Panc1 (cell line): ENCODE results near the gene SMIM5. TPM values are rescaled to one million over a fixed set of nuclear protein-coding genes. Genes with fewer than 3 reads are reported as not detected.

Experiments
- ATAC-seq: fragments of 200-7000 bp; cut with Tn5 transposase; 2 replicates; pipeline ENCODE4 v1.9.1; 2020; ENCODE audit warnings: mild to moderate bottlenecking, moderate library complexity
- BruUV-seq: library from RNA; stranded (reverse); fragments of 400-500 nt; replicated peaks from 2 replicates; lab custom pipeline; 2021; lab: Mats Ljungman, UMichigan
- CTCF ChIA-PET: fragments of 300-600 bp; sonication (Branson Sonifier 250); formaldehyde crosslinking; loops from one replicate; lab custom pipeline; 2022; ENCODE audit warnings: antibody characterized with exemption; lab: Charles Lee
- POLR2A ChIA-PET: fragments of 300-600 bp; sonication (Branson Sonifier 250); formaldehyde crosslinking; loops from one replicate; lab custom pipeline; 2022; ENCODE audit warnings: antibody characterized with exemption; lab: Charles Lee
- DNase-seq: peaks from one replicate; pipeline ENCODE4 v3.0.0-alpha.2; 2010; ENCODE audit warnings: low read depth, low spot score
- H3K27ac ChIP-seq: 2 replicates; pipeline ENCODE4 v1.5.1; 2011; ENCODE audit warnings: mild to moderate bottlenecking, low read length, inconsistent platforms
- H3K27me3 ChIP-seq: fragments of 200-500 bp; sonication (Bioruptor generic); 2 replicates; pipeline ENCODE4 v1.6.0; 2014; ENCODE audit warnings: low read length, inconsistent platforms; ENCODE audit not compliant: control insufficient read depth, insufficient read depth
- H3K36me3 ChIP-seq: fragments of 200-500 bp; sonication (Bioruptor generic); 2 replicates; pipeline ENCODE4 v1.5.1; 2014; ENCODE audit warnings: inconsistent platforms, mild to moderate bottlenecking, low read length, moderate library complexity; ENCODE audit not compliant: control insufficient read depth, insufficient read depth
- H3K4me1 ChIP-seq: 2 replicates; pipeline ENCODE4 v1.5.1; 2011; ENCODE audit warnings: inconsistent platforms, mild to moderate bottlenecking, low read length, moderate library complexity; ENCODE audit not compliant: control insufficient read depth, insufficient read depth
- H3K4me3 ChIP-seq, 2 experiments: 2 replicates each; pipeline ENCODE4 v1.5.1; 2011 to 2012; ENCODE audit warnings: low read depth in 2 of 2, low read length in 2 of 2, mild to moderate bottlenecking in 2 of 2, inconsistent platforms in 1 of 2, moderate library complexity in 1 of 2
- H3K9me3 ChIP-seq: fragments of 200-500 bp; sonication (Bioruptor generic); 2 replicates; pipeline ENCODE4 v1.5.1; 2014; ENCODE audit warnings: low read depth, mild to moderate bottlenecking, inconsistent platforms, low read length, moderate library complexity; ENCODE audit not compliant: control insufficient read depth, insufficient read depth
- POLR2AphosphoS5 ChIP-seq: IDR thresholded peaks from 2 replicates; pipeline ENCODE4 v1.6.1; 2012; ENCODE audit warnings: mild to moderate bottlenecking, low read depth, low read length, moderate library complexity
- SIN3A ChIP-seq: IDR thresholded peaks from 2 replicates; pipeline ENCODE4 v1.6.1; 2012; ENCODE audit warnings: low read depth, mild to moderate bottlenecking, low read length, moderate library complexity, borderline replicate concordance; ENCODE audit not compliant: insufficient read depth
- TCF7L2 ChIP-seq: IDR thresholded peaks from 2 replicates; pipeline ENCODE4 v1.6.1; 2011; ENCODE audit warnings: mild to moderate bottlenecking, low read depth, low read length, inconsistent platforms
- in situ Hi-C: cut with HindIII; loops from 2 replicates; pipeline ENCODE4 v1.10.0; 2016; ENCODE audit warnings: low sequenced_read_pairs, low pct_unique_long_range_greater_than_20kb
- intact Hi-C: fragments of 100-400 bp; cut with micrococcal nuclease; formaldehyde crosslinking; loops from one replicate; pipeline ENCODE4 v1.10.0; 2022; ENCODE audit not compliant: unreplicated experiment
- total RNA-seq: library from RNA; stranded (reverse); gene quantifications from one replicate; pipeline ENCODE4 v1.2.1, GENCODE V29; 2021; ENCODE audit not compliant: unreplicated experiment
- TF ChIP-seq, protein P1 (sequence below), 2 experiments: IDR thresholded peaks; 2 replicates each; pipeline ENCODE4 v1.6.1; 2011 to 2012; ENCODE audit warnings: low read depth in 2 of 2, control low read depth in 1 of 2, low read length in 1 of 2, mild to moderate bottlenecking in 1 of 2, moderate library complexity in 1 of 2; ENCODE audit not compliant: insufficient read depth in 1 of 2
- TF ChIP-seq, protein P2 (sequence below): fragments of 450-650 bp; IDR thresholded peaks from 2 replicates; pipeline ENCODE4 v1.5.1; 2017; ENCODE audit warnings: mild to moderate bottlenecking

SMIM5 gene
- total RNA-seq, 1 experiment from 2014 or later, result 0.10 TPM

DNA sequence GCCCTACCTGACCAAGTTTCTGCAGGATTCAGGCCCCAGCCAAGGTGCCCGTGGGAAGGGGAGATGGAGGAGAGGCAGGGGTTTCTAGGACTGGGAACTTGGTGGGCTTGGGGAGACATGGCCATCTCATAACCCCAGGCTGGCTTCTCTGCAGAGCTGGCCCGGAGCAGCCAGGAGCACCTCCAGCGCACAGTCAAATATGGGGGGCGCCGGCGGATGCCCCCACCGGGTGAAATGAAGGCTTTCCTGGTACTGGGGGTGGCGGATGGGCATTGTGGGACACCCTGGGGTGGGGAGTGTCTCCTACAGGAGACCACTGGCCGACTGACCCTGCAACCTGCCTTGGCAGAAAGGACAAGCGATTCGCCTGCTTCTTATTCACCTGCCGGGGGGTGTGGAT, 9.2 kb upstream of the SMIM5 start:
- BruUV-seq, result no TSS peak

DNA sequence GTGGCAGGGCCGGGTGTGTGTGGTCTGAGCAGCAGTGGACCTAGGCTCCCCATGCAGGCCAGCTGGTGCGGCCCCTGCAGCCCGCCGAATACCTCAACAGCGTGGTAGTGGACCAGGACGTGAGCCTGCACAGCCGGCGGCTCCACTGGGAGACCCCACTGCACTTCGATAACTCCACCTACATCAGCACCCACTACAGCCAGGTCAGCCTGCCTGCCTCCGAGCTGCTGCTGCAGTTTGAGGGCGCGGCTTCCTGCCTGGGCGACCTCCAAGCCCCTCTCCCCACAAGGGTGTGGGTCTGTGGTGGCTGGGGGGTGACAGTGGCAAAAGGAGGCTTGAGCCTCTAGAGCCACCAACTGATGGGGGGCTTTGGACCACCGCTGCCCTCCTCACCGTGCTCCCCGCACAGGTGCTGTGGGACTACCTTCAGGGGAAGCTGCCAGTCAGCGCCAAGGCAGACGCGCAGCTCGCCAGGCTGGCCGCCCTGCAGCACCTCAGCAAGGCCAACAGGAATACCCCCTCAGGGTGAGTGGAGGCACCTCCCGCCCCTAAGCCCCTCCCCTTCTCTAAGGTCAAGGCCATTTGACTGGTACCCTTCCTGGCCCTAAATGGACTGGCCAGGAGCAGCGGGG, 8.4 kb upstream of the SMIM5 start:
- Histone ChIP-seq H3K36me3 (no peaks in the 10 kb centered on the region), H3K4me1 (no peaks in the 10 kb centered on the region), H3K4me3 (no peak overlapping the region), H3K27ac (no peak overlapping the region), H3K27me3 (no peaks in the 10 kb centered on the region), H3K9me3 (no peaks in the 10 kb centered on the region)
- intact Hi-C loops (no loop called here), in situ Hi-C loops (no loop called here)
- ChIA-PET CTCF (interaction anchor here (0.5 to 2.3 kb wide), 3 partner anchors 8 to 113 kb away, joined by 3 to 15 read pairs (median 10); partner anchors contain the start of gene SMIM5), POLR2A (no interaction called here)
- TF ChIP-seq, protein P1, sequence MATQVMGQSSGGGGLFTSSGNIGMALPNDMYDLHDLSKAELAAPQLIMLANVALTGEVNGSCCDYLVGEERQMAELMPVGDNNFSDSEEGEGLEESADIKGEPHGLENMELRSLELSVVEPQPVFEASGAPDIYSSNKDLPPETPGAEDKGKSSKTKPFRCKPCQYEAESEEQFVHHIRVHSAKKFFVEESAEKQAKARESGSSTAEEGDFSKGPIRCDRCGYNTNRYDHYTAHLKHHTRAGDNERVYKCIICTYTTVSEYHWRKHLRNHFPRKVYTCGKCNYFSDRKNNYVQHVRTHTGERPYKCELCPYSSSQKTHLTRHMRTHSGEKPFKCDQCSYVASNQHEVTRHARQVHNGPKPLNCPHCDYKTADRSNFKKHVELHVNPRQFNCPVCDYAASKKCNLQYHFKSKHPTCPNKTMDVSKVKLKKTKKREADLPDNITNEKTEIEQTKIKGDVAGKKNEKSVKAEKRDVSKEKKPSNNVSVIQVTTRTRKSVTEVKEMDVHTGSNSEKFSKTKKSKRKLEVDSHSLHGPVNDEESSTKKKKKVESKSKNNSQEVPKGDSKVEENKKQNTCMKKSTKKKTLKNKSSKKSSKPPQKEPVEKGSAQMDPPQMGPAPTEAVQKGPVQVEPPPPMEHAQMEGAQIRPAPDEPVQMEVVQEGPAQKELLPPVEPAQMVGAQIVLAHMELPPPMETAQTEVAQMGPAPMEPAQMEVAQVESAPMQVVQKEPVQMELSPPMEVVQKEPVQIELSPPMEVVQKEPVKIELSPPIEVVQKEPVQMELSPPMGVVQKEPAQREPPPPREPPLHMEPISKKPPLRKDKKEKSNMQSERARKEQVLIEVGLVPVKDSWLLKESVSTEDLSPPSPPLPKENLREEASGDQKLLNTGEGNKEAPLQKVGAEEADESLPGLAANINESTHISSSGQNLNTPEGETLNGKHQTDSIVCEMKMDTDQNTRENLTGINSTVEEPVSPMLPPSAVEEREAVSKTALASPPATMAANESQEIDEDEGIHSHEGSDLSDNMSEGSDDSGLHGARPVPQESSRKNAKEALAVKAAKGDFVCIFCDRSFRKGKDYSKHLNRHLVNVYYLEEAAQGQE (IDR thresholded peaks at IDR 0.05; ENCODE audit: insufficient read depth in 1 of 2, low read depth in 2 of 2, low read length in 1 of 2), result no peak
- TF ChIP-seq TCF7L2, result no peak
- BruUV-seq, result no TSS peak
- DNase-seq, result no peak
- no peak for ATAC-seq

More for the DNA sequence above, 9.2 kb upstream of the SMIM5 start:
- Histone ChIP-seq H3K27ac (no peak overlapping the region), H3K4me1 (no peaks in the 10 kb centered on the region), H3K36me3 (no peaks in the 10 kb centered on the region), H3K27me3 (no peaks in the 10 kb centered on the region), H3K4me3 (no peak overlapping the region), H3K9me3 (no peaks in the 10 kb centered on the region)
- CTCF ChIA-PET, result interaction anchor here (0.5 to 2.3 kb wide), 2 partner anchors 9 to 14 kb away, joined by 3 to 10 read pairs; partner anchors contain the start of gene SMIM5
- POLR2A ChIA-PET, result no interaction called here
- ATAC-seq (no peak), DNase-seq (no peak)
- in situ Hi-C loops, result no loop called here
- TF ChIP-seq, protein P2, sequence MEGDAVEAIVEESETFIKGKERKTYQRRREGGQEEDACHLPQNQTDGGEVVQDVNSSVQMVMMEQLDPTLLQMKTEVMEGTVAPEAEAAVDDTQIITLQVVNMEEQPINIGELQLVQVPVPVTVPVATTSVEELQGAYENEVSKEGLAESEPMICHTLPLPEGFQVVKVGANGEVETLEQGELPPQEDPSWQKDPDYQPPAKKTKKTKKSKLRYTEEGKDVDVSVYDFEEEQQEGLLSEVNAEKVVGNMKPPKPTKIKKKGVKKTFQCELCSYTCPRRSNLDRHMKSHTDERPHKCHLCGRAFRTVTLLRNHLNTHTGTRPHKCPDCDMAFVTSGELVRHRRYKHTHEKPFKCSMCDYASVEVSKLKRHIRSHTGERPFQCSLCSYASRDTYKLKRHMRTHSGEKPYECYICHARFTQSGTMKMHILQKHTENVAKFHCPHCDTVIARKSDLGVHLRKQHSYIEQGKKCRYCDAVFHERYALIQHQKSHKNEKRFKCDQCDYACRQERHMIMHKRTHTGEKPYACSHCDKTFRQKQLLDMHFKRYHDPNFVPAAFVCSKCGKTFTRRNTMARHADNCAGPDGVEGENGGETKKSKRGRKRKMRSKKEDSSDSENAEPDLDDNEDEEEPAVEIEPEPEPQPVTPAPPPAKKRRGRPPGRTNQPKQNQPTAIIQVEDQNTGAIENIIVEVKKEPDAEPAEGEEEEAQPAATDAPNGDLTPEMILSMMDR, result no peak
- TF ChIP-seq POLR2AphosphoS5 (no peak), SIN3A (no peak), TCF7L2 (no peak)
- TF ChIP-seq, protein P1 (IDR thresholded peaks at IDR 0.05; ENCODE audit: insufficient read depth in 1 of 2, low read depth in 2 of 2, low read length in 1 of 2), result no peak
- intact Hi-C loops, result no loop called here
